ENCODE measurements around the gene CAMTA1.
A peak's percentile ranks its signal among the peaks of the same experiment; 100 is the strongest.

CAMTA1 gene

DNA sequence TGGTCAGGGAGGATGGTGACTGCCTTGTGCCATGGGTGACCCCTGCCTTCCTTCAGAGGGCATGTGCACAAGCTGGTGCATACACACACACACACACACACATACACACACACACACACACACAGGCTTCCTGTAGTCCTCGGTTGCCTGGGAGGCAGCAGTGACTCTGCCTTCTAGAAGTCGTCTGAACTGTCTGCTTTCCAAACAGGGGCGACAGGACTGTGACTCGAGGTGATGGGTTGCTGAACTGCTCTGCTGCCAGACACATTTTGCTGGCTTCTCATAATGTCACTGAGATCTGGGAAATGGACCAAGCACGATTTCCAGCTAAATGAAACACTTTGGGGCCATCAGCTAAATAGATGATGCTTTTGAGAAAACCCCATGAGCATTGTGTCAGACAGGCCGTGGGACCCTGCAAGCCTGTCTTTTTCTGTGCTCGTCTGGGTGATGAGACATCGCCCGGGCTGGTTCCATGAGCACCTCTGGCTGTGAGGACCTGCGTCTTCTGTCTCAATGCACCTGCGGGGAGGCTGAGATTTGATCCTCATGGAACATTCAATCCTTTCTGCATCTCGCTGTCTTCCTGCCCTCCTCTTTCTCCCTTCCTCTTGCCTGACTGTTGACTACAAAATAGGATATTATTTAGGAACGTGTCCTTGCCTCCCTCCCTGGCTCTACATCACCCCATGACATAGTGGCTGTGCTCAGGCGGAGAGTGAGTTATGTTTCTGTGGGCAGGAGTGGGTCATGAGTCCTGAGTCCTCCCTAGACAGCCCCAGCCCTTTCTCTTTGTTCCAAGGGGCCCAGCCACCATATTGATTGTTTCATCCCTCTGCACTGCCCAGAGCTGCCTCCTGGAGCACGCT, 436.8 kb downstream of the CAMTA1 start:
- DNase-seq: peak in 1 of 5 experiments; percentile 12

GRCh38 chr1:7222695-7223015, 437.4 kb downstream of the CAMTA1 start:
- no peak for DNase-seq

- no peak for DNase-seq
Observed at GRCh38 chr1:7223334-7224080, 438.3 kb downstream of the CAMTA1 start.

DNA sequence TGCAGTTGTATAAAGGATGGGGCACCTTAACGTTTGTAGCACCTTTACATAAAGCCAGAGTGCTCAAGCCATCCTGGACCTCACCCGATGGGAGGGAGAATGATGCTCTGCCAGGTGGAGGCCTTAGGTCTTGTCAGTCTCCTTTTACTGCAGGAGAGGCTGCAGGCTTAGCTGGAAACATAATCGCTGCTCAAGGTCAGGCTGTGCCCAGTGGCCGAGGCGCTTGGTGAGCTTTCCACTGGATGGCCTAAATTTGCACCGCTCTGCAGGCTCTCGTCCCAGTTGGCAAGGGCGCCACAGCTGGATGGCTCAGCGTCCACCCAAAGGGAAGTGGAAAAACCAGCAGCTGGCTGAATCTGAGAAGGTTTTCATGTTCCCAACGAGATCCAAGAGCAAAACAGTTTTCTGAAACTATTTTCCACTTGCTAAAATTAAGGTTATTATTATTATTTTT, 438.9 kb downstream of the CAMTA1 start:
- no peak for DNase-seq

GRCh38 chr1:7224644-7225043, 439.4 kb downstream of the CAMTA1 start:
- no peak for DNase-seq

DNA sequence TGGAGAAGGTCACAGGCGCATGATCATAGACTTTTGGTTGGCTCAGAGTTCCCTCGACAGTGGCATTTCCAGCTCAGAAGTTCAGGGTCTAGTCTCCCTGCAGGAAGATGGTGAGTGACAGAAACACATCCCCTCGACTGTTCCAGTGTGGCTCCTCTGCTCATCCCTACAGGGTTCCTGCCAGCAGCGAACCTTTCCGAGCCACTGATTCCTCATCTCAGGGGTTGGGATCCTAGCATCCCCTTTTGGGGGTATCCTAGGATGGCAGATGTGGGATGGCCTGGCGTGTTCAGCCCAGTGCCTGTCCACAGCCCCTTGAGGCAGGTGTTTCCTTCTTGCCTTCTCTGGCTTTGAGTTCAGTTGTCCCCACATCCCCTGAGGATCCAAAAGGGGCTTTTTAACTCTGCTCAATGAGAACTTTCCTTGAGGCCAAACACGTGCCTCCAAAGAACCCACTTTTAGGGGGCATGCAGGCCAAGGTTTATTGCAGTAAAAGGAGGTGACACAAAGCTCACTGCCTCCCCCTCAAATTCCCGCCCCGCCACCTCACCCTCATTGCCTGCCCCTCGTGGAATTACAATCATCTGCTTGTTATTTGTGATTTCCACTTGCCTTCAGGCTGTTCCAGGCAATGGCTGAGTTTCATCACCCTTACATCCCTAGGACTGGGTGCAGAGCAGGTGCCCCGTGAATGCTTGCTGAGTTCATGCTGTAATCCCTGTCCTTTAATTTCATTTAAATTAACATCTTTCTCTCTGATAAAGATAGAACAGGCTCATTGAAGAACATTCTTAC, 440.7 kb downstream of the CAMTA1 start:
- no peak for DNase-seq

DNA sequence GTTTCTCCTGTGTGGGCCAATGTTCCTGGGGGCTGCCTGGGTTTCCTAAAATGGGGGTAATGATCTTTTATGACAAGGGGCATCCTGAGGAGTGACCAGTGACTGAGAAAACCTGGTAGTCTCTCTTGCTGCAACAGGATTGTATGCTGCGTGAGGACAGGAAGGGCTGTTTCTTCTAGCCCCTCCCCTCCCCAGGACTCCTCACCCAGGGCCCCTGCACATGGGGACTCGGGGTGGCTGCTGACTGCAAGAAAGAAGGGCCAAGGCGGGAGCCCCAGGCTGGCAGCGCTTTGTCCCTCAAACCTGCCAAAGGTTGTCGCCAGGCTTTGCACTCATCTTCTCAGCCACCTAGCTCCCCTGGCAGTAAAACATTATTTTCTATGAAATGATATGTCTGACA, 442.4 kb downstream of the CAMTA1 start:
- no peak for DNase-seq

- DNase-seq: no peak
Observed at GRCh38 chr1:7228252-7228961, 443.2 kb downstream of the CAMTA1 start.

- DNase-seq: no peak
Observed at GRCh38 chr1:7229186-7229585, 443.9 kb downstream of the CAMTA1 start.

GRCh38 chr1:7229696-7230631, 444.7 kb downstream of the CAMTA1 start:
- DNase-seq: no peak

DNA sequence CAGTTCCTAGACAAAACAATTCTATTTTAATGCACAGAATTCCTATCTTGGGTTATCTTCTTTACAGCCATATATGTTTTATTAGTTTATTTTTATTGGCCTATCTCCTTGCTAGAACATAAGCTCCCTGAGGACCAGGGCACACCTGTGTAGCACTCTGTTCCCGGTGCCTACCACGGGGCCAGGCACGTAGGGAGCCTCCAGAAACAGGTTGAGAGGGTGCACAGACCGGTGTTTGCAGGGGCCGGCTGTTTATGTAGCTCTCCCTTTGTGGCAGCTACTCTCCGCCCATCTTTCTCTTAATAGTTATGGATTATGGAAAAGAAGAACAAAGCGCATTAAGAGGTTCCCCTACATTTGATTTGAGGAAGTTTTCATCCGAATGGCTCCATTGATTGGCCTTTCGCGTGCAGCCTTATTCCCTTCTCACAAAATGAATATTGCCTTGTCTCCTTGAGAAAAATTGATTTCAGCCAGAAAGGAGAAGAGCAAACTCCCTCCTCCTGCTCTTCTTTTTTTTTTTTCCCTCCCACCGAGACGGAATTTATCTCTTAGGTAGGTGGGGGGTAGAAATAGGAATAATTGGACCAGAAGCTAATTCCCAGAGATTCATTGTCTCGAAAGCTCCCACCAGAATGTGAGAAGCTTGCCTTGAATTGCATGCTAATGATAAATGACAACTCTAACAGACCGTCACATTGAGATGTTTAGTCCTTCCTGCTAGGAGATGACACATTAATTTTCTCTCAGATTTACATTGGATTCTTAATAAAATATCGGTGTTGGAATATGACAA, 447.4 kb downstream of the CAMTA1 start:
- DNase-seq: no peak

GRCh38 chr1:7233237-7233540, 447.9 kb downstream of the CAMTA1 start:
- DNase-seq: no peak

DNA sequence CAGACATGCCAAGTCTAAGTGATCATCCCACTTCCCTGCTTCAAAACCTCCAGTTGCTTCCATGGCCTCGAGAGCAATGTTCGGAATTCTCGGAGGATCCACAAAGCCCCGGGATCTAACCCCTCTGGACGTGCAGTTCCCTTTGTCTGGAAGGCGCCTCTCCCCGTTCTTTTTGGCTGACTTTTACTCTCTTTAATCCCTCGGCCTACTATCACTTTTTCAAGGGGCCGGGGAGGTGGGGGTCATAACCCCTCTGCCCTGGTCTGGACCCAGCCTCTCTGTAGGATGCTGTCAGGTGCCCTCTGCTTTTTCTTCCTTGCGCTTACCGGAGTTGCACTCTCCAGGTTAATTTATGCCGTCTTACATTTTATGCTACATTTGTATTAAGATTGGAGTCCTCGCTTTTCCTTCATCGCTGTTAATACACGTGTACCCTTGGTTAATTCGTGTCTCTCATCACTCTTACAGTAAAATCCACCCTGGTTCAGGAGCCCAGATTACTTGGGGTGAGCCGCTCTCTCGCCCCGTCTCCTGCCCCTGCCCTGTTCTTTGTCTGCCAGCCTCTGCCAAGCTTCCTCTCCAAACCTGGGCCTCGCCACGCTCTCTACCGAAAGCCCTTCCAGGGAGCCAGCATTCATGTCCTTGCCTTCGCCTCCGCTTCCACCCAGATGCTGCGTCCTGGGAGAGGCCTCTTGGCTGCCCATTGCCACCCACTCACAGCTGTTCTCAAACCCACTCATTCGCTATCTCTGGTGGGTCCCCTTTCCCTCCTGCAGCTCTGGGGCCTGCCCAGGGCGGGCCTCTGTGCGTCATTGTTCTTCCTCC, 448.6 kb downstream of the CAMTA1 start:
- DNase-seq: no peak

DNA sequence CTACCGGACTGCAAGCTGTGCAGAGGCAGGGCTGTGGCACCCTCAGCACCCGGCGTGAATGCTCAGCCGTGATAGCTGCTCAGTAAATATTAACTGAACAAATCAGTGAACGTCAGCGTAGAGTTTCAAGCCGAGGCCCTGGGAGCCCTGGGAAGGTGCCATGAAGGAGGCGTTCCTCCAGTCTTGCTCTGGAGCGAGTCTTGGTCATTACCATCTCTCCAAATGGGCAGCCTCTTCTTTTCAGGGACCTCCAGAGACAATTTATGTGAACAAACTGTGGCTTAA, 449.2 kb downstream of the CAMTA1 start:
- no peak for DNase-seq

GRCh38 chr1:7235871-7236517, 450.7 kb downstream of the CAMTA1 start:
- no peak for DNase-seq

DNA sequence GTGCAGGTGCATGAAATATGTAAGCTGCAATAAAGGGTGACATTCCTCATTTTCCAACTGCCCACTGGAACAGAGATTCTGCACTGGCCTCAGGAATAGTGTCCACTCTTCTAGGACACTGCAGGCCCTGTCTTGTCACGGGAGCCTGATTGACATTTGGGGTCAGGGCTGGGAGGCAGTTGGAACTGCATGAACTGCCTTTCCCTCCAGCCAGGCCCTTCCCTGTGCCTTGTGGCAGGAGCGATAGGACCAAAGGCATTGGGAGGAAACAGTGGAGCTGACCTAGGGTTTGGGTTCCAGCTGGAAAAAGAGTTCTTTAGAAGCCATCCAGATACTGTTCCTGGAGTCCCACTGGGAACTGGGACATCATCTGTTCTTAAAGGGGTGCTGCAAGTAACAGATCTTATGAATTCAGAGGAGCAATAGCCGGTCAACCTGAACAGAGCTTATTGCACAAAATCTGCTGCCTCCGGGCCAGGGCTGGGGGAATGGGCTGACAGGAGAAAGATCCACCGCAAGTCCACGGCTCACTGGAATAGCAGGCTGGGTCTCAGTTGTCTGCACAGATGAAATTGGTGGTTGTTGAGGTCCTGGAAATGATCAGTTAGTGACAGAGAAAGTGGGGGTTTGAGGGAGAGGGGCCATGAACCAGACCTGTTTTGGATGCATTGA, 451.7 kb downstream of the CAMTA1 start:
- DNase-seq: no peak

- no peak for DNase-seq
Observed at GRCh38 chr1:7247158-7247557, 461.9 kb downstream of the CAMTA1 start.

DNA sequence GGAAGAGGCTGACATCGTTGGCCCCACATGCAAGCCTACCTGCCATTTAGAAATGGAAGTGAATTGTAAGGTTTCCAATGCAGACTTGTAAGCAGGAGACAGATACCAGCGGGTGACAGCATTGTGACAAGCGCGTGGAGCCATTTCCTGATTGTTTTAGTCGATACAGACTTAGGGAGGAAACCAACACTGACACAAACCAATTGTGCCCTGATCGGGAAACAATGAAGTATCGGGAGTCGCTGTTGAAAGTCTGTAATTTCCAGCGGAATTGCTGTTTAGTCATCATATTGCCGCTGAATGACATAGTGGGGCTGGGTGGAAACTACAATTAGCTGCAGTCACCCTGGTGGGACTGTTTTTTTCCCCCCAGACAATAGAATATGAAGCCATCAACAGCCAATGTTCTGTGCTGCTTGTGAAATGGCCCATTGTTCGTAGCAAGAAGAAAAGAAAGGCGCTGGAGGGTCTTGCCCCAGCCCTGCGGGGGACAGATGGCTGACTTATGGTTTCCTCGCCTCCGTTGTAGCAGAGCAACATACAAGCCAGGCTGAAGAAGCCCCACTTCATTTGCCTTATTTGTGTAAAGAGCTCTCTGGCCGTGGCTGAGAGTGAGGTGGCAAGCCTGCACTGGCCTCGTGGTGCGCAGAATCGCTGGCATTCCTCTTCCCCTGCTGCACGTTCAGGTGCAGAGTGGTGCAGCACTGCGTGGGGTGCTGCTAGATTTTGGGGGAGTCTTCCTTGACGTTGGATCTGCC, 462.7 kb downstream of the CAMTA1 start:
- DNase-seq: no peak

Measured in T-helper 2 cell (primary cell).